K562 (cell line): Measurements from ENCODE around the gene OOSP4A. TPM values are rescaled to one million over a fixed set of nuclear protein-coding genes. Genes with fewer than 3 reads are reported as not detected.

Experiments
- DIDO1 ChIP-seq: fragments of 450-650 bp; IDR thresholded peaks from 2 replicates; pipeline ENCODE4 v1.6.1; 2016; ENCODE audit warnings: low read depth, missing biosample characterization, missing genetic modification characterization
- KAT7 ChIP-seq: sonication (generic); formaldehyde crosslinking; IDR thresholded peaks from 2 replicates; pipeline ENCODE4 v1.8.0; 2022; ENCODE audit warnings: missing genetic modification reagents, mild to moderate bottlenecking, borderline replicate concordance
- MCM2 ChIP-seq: fragments of 450-650 bp; IDR thresholded peaks from 2 replicates; pipeline ENCODE4 v1.6.1; 2017; ENCODE audit warnings: low read depth, mild to moderate bottlenecking
- NR3C1 ChIP-seq: sonication (generic); formaldehyde crosslinking; IDR thresholded peaks from 2 replicates; pipeline ENCODE4 v1.8.1; 2022; ENCODE audit warnings: missing genetic modification reagents
- RBFOX2 ChIP-seq: fragments of 200-400 bp; formaldehyde crosslinking; IDR thresholded peaks from 2 replicates; pipeline ENCODE4 v1.6.1; 2017; ENCODE audit warnings: low read depth, mild to moderate bottlenecking, low read length, moderate library complexity
- TAF7 ChIP-seq: fragments of 450-650 bp; IDR thresholded peaks from 2 replicates; pipeline ENCODE4 v1.6.1; 2016; ENCODE audit warnings: missing genetic modification characterization, missing compliant biosample characterization
- THRAP3 ChIP-seq: fragments of 450-650 bp; IDR thresholded peaks from 2 replicates; pipeline ENCODE4 v1.6.1; 2016; ENCODE audit warnings: mild to moderate bottlenecking, inconsistent platforms, borderline replicate concordance
- polyA plus RNA-seq, 8 experiments: library from polyadenylated mRNA; depleted of rRNA in 4 of 8; stranded (reverse) in 5 of 8; unstranded in 3 of 8; fragments of >200 nt; fragmentation: Nextera tagmentation in 2 of 8; fragmentation: Illumina TruSeq in 1 of 8; extraction: Ambion mirVana in 2 of 8; extraction: Trizol in 1 of 8; gene quantifications; 2 replicates each; pipeline versions ENCODE4 v1.2.1 to v1.2.3, GENCODE V29; 2011 to 2014; ENCODE audit warnings: inconsistent platforms in 1 of 8, missing spikeins in 1 of 8
- total RNA-seq, 7 experiments: library from RNA; depleted of rRNA in 6 of 7; stranded (reverse); fragments of >200 nt in 6 of 7; fragmentation: Illumina TruSeq in 2 of 7; extraction: Trizol in 2 of 7; gene quantifications; 2 replicates each; pipeline versions ENCODE4 v1.2.1 to v1.2.3, GENCODE V29; 2011 to 2021; ENCODE audit warnings: low replicate concordance in 1 of 7
- TF ChIP-seq, protein P1 (sequence below): fragments of 250-450 bp; sonication (Bioruptor Pico); IDR thresholded peaks from 2 replicates; pipeline ENCODE4 v1.8.0; 2022; ENCODE audit warnings: inconsistent platforms
- TF ChIP-seq, protein P2 (sequence below): fragments of 450-650 bp; formaldehyde crosslinking; IDR thresholded peaks from 2 replicates; pipeline ENCODE4 v1.4.0; 2022; ENCODE audit warnings: missing genetic modification characterization
- TF ChIP-seq, protein P3 (sequence below), 2 experiments: fragments of 450-650 bp in 1 of 2; sonication (generic) in 1 of 2; formaldehyde crosslinking in 1 of 2; IDR thresholded peaks; 2 replicates each; pipeline versions ENCODE4 v1.7.1 to v1.9.0; 2016 to 2022; ENCODE audit warnings: inconsistent platforms in 1 of 2, mild to moderate bottlenecking in 1 of 2, missing genetic modification reagents in 1 of 2
- TF ChIP-seq, protein P4 (sequence below): fragments of 450-650 bp; conservative IDR thresholded peaks from 2 replicates; pipeline ENCODE4 v1.6.1; 2016; ENCODE audit warnings: missing genetic modification characterization, low read depth, mild to moderate bottlenecking, control low read depth, missing compliant biosample characterization
- TF ChIP-seq, protein P5 (sequence below), 2 experiments: IDR thresholded peaks; 2 replicates each; pipeline ENCODE4 v1.6.1; 2011; ENCODE audit warnings: borderline replicate concordance in 1 of 2, control low read depth in 1 of 2, low read depth in 1 of 2, low read length in 1 of 2, mild to moderate bottlenecking in 1 of 2, mixed read lengths in 1 of 2, moderate library complexity in 1 of 2; ENCODE audit not compliant: insufficient read depth in 1 of 2, insufficient read length in 1 of 2, poor library complexity in 1 of 2, severe bottlenecking in 1 of 2; ENCODE audit errors: extremely low read depth in 1 of 2

The OOSP4A gene
- total and polyA plus RNA-seq, 9 of the 15 experiments (the other 6 are each of a cell fraction or from before 2014, with no cell fraction given): 0.40 to 2.4 (median 0.74) TPM; not detected in 2

DNA sequence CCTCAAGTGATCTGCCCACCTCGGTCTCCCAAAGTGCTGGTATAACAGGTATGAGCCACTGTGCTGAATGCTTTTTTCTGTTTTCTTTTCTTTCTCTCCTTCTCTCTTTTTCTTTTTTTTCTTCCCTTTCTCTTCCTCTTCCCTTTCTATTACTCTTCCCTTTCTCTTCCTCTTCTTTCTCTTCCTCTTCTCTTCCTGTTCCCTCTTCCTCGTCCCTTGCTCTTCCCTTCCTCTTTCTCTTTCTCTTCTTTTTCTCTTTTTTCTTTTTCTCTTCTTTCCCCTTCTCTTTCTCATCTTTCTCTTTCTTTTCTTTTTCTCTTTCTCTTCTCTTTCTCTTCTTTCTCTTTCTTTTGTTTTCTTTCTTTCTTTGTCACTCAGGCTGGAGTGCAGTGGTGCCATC lies 24.4 kb upstream of the OOSP4A start (continued):
- TF ChIP-seq TAF7 (tag) (no peak), DIDO1 (tag) (no peak), RBFOX2 (no peak), MCM2 (no peak), KAT7 (no peak), THRAP3 (peak; percentile 50; the same call in 1 of the 2 replicates), NR3C1 (CRISPR knock-in tag) (no peak)
- TF ChIP-seq, protein P1, sequence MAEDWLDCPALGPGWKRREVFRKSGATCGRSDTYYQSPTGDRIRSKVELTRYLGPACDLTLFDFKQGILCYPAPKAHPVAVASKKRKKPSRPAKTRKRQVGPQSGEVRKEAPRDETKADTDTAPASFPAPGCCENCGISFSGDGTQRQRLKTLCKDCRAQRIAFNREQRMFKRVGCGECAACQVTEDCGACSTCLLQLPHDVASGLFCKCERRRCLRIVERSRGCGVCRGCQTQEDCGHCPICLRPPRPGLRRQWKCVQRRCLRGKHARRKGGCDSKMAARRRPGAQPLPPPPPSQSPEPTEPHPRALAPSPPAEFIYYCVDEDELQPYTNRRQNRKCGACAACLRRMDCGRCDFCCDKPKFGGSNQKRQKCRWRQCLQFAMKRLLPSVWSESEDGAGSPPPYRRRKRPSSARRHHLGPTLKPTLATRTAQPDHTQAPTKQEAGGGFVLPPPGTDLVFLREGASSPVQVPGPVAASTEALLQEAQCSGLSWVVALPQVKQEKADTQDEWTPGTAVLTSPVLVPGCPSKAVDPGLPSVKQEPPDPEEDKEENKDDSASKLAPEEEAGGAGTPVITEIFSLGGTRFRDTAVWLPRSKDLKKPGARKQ: no peak
- TF ChIP-seq, protein P2, sequence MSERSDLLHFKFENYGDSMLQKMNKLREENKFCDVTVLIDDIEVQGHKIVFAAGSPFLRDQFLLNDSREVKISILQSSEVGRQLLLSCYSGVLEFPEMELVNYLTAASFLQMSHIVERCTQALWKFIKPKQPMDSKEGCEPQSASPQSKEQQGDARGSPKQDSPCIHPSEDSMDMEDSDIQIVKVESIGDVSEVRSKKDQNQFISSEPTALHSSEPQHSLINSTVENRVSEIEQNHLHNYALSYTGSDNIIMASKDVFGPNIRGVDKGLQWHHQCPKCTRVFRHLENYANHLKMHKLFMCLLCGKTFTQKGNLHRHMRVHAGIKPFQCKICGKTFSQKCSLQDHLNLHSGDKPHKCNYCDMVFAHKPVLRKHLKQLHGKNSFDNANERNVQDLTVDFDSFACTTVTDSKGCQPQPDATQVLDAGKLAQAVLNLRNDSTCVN (CRISPR knock-in tag): 0 out of 2 replicates have a peak, but pooled peaks have one; percentile 44
- TF ChIP-seq, protein P3, sequence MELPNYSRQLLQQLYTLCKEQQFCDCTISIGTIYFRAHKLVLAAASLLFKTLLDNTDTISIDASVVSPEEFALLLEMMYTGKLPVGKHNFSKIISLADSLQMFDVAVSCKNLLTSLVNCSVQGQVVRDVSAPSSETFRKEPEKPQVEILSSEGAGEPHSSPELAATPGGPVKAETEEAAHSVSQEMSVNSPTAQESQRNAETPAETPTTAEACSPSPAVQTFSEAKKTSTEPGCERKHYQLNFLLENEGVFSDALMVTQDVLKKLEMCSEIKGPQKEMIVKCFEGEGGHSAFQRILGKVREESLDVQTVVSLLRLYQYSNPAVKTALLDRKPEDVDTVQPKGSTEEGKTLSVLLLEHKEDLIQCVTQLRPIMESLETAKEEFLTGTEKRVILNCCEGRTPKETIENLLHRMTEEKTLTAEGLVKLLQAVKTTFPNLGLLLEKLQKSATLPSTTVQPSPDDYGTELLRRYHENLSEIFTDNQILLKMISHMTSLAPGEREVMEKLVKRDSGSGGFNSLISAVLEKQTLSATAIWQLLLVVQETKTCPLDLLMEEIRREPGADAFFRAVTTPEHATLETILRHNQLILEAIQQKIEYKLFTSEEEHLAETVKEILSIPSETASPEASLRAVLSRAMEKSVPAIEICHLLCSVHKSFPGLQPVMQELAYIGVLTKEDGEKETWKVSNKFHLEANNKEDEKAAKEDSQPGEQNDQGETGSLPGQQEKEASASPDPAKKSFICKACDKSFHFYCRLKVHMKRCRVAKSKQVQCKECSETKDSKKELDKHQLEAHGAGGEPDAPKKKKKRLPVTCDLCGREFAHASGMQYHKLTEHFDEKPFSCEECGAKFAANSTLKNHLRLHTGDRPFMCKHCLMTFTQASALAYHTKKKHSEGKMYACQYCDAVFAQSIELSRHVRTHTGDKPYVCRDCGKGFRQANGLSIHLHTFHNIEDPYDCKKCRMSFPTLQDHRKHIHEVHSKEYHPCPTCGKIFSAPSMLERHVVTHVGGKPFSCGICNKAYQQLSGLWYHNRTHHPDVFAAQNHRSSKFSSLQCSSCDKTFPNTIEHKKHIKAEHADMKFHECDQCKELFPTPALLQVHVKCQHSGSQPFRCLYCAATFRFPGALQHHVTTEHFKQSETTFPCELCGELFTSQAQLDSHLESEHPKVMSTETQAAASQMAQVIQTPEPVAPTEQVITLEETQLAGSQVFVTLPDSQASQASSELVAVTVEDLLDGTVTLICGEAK (IDR thresholded peaks at IDR 0.05): peak; percentile 23; the same call in 1 of the 2 replicates
- TF ChIP-seq, protein P3 (CRISPR knock-in tag; IDR thresholded peaks at IDR 0.05): no peak
- TF ChIP-seq, protein P4, sequence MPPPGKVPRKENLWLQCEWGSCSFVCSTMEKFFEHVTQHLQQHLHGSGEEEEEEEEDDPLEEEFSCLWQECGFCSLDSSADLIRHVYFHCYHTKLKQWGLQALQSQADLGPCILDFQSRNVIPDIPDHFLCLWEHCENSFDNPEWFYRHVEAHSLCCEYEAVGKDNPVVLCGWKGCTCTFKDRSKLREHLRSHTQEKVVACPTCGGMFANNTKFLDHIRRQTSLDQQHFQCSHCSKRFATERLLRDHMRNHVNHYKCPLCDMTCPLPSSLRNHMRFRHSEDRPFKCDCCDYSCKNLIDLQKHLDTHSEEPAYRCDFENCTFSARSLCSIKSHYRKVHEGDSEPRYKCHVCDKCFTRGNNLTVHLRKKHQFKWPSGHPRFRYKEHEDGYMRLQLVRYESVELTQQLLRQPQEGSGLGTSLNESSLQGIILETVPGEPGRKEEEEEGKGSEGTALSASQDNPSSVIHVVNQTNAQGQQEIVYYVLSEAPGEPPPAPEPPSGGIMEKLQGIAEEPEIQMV: 0 out of 2 replicates have a peak, but pooled peaks have one; percentile 37
- TF ChIP-seq, protein P5, sequence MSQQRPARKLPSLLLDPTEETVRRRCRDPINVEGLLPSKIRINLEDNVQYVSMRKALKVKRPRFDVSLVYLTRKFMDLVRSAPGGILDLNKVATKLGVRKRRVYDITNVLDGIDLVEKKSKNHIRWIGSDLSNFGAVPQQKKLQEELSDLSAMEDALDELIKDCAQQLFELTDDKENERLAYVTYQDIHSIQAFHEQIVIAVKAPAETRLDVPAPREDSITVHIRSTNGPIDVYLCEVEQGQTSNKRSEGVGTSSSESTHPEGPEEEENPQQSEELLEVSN (IDR thresholded peaks at IDR 0.05; ENCODE audit: borderline replicate concordance in 1 of 2, extremely low read depth in 1 of 2, insufficient read depth in 1 of 2, insufficient read length in 1 of 2, low read depth in 1 of 2, low read length in 1 of 2, poor library complexity in 1 of 2, severe bottlenecking in 1 of 2): no peak
